Transverse colon (tissue), 4 donors: ENCODE results near the gene GOLGA6L25. TPM values are rescaled to one million over a fixed set of nuclear protein-coding genes. Genes with fewer than 3 reads are reported as not detected.
"Not testable (repeated sequence)": the region's sequence is repeated elsewhere in the genome, so short reads cannot be mapped to it uniquely, and the experiment has no call there.

ENCODE experiments used
- DNase-seq: peaks from one replicate; pipeline ENCODE4 v3.0.0-alpha.2; 2019
- H3K27ac ChIP-seq, 4 donors: fragments of 200-600 bp; sonication (generic); 2 replicates each; pipeline ENCODE4 v1.5.1; 2016 to 2018; ENCODE audit warnings: inconsistent platforms in 4 of 4
- H3K27me3 ChIP-seq: fragments of 200-600 bp; sonication (generic); 2 replicates; pipeline ENCODE4 v1.5.1; 2017; ENCODE audit warnings: inconsistent platforms
- H3K36me3 ChIP-seq, 4 donors: fragments of 200-600 bp; sonication (generic); 2 replicates each; pipeline ENCODE4 v1.5.1; 2017 to 2019; ENCODE audit warnings: inconsistent platforms in 4 of 4
- H3K4me1 ChIP-seq, 4 donors: fragments of 200-600 bp; sonication (generic); 2 replicates each; pipeline ENCODE4 v1.5.1; 2017 to 2020; ENCODE audit warnings: inconsistent platforms in 4 of 4
- H3K4me3 ChIP-seq, 4 donors: fragments of 200-600 bp; sonication (generic); 1 replicate in 1 of 4; 2 replicates in 3 of 4; pipeline versions ENCODE4 v1.5.1 to v1.6.1; 2017 to 2019; ENCODE audit warnings: inconsistent platforms in 4 of 4
- H3K9me3 ChIP-seq, 2 donors: fragments of 200-600 bp; sonication (generic); 2 replicates each; pipeline ENCODE4 v1.5.1; 2017 to 2019; ENCODE audit warnings: inconsistent platforms in 2 of 2
- WGBS, 2 donors: methylation state at CpG; one replicate each; pipeline ENCODE4 v1.1.5; 2018; ENCODE audit warnings: low coverage in 1 of 2; 5-methylcytosine and 5-hydroxymethylcytosine counted together
- in situ Hi-C, 4 donors: fragments of 200-750 bp; cut with MboI; loops; one replicate each; pipeline versions ENCODE4 v1.15.0 to v1.15.1; 2017; ENCODE audit warnings: low sequenced_read_pairs in 3 of 4, low pct_ligation_motif_present in 1 of 4, low pct_unique_long_range_greater_than_20kb in 1 of 4
- intact Hi-C: fragments of 100-400 bp; cut with DNase I; formaldehyde crosslinking; loops from one replicate; pipeline ENCODE4 v1.15.1; 2023; ENCODE audit warnings: low total_unique reads
- total RNA-seq, 4 donors: library from RNA; depleted of rRNA; stranded (reverse); fragments of >200 nt; gene quantifications; one replicate each; pipeline ENCODE4 v1.1.0, GENCODE V29; 2016

GOLGA6L25 gene, protein sequence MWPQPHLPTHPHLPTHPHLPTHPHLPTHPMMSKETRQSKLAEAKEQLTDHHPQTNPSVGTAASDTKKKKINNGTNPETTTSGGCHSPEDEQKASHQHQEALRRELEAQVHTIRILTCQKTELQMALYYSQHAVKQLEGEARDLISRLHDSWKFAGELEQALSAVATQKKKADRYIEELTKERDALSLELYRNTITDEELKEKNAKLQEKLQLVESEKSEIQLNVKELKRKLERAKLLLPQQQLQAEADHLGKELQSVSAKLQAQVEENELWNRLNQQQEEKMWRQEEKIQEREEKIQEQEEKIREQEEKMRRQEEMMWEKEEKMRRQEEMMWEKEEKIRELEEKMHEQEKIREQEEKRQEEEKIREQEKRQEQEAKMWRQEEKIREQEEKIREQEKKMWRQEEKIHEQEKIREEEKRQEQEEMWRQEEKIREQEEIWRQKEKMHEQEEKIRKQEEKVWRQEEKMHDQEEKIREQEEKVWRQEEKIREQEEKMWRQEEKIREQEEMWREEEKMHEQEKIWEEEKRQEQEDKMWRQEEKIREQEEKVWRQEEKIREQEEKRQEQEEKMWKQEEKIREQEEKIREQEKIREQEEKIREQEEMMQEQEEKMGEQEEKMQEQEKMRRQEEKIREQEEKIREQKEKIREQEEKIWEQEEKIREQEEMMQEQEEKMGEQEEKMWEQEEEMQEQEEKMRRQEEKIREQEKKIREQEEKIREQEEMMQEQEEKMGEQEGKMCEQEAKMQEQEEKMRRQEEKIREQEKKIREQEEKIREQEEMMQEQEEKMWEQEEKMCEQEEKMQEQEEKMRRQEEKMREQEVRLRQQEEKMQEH
- total RNA-seq = not detected

DNA sequence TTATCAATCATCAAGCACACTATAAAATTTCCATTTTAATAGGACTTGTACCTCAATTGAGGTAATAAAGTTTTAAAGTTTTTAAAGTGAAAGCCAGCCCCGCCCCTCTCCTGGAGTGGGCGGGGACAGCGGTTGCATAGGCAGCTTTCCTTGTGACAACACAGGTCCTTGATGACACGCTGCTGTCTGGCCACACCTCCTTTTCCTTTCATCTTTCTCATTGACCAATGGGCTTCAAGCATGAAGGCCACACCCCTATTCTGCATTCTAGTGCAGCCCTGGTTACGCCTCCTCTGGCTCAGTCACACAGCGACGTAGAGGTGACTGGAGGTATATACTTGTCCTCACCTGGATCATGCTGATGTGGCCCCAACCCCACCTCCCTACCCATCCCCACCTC lies at the start of gene GOLGA6L25:
GOLGA6L25 (plus strand) TSS at position 301 of the 400 bp plus-strand sequence; CDS start at position 362, 61 bp downstream.
- H3K27ac ChIP-seq, H3K9me3 ChIP-seq, in situ Hi-C loops, H3K36me3 ChIP-seq, intact Hi-C loops, H3K4me1 ChIP-seq, H3K4me3 ChIP-seq, DNase-seq, H3K27me3 ChIP-seq: not testable (repeated sequence)
- WGBS, 2 donors = no CpG with 5 or more reads among the region's 7 CpGs

DNA sequence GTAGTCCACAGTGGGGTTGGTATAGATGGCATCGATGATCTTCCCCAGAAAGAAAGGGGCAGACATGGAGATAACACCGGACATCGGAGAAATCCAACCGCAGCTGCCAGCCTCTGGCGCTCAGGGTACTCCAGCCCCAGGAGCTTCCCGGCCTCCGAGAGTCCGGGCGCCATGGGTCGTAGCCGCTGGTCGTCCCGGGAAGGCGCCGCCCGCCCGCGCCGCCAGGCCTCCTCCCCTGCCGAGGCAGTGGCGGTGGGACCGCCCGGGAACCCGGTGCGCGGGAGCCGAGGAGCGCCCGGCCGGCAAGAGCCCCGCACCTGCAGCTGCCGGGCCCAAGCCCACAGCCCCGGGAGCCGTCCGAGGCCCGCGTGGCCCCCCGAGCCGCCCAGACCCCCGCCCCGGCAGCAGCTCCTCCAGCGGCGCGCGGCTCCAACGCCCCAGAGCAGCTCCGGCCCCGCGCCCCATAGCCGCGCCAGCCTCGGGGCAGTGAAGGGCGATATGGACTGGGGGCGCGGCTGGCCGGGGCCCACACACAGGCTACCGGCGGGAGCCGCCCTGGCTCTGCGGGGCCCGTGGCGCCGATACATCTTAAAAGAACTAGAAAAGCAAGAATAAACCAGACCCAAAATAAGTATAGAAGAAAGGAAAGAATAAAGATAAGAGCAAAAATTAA lies 45.0 kb upstream of the GOLGA6L25 start:
- intact Hi-C loops, DNase-seq, H3K36me3 ChIP-seq, H3K9me3 ChIP-seq, H3K27ac ChIP-seq, in situ Hi-C loops, H3K4me1 ChIP-seq, H3K4me3 ChIP-seq, H3K27me3 ChIP-seq: not testable (repeated sequence)
- WGBS, 2 donors = no CpG with 5 or more reads among the region's 63 CpGs

DNA sequence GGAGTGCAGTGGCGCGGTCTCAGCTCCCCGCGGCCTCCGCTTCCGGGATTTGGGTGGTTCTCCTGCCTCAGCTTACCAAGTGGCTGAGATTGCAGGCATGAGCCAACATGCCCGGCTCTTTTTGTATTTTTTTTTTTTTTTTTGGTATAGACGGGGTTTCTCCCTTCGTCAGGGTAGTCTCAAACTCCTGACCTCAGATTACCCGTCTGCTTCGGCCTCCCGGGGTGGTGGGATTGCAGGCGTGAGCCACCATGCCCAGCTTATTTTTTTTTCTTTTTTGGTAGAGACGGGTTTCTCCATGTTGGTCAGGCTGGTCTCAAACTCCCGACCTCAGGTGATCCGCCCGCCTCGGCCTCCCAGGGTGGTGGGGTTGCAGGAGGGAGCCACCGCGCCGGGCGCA lies 39.2 kb upstream of the GOLGA6L25 start:
- 81% methylated on average over 7 of the region's 22 CpGs; no CpG with 5 or more reads in 1 of the 2 donors for WGBS, 2 donors
- intact Hi-C loops, H3K4me3 ChIP-seq, H3K27me3 ChIP-seq, H3K4me1 ChIP-seq, DNase-seq, H3K9me3 ChIP-seq, H3K27ac ChIP-seq, in situ Hi-C loops, H3K36me3 ChIP-seq: not testable (repeated sequence)

DNA sequence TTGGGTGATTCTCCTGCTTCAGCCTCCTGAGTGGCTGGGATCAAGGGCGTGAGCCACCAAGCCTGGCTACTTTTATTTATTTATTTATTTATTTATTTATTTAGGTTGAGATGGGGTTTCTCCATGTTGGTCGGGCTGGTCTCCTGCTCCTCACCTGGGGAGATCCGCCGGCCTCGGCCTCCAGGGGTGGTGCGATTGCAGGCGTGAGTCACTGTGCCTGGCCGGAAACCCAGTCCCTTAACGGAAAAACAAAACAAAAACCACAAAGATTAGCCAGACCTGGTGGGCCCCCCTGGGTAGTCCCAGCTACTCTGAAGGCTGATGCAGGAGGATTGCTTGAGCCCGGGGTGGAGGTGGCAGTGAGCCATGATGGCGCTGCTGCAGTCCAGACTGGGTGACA lies 38.2 kb upstream of the GOLGA6L25 start:
- intact Hi-C loops, in situ Hi-C loops, H3K9me3 ChIP-seq, H3K27ac ChIP-seq, H3K4me3 ChIP-seq, H3K36me3 ChIP-seq, H3K27me3 ChIP-seq, H3K4me1 ChIP-seq, DNase-seq: not testable (repeated sequence)
- whole genome bisulfite sequencing, 2 donors = 76% methylated on average over 2 of the region's 11 CpGs; no CpG with 5 or more reads in 1 of the 2 donors

DNA sequence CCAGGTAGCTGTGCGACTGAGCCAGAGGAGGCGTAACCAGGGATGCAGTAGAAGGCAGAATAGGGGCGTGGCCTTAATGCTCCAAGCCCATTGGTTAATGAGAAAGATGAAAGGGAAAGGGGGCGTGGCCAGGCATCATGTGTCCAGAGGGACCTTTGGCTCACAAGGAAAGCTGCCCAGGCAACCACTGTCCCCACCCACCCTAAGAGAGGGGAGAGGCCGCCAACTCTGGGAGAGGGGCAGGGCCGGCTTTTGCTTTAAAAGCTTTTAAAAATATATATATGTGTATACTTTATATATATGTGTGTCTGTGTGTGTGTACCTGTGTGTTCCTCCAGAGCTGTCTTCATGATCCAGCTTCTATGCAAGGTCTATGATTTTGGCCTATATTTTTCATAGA lies 20.4 kb upstream of the GOLGA6L25 start, which contains the start of gene GOLGA8G:
GOLGA8G (minus strand) TSS at position 18 of the 400 bp plus-strand sequence. CDS start 62 bp downstream, outside the sequence.
- H3K9me3 ChIP-seq, DNase-seq, H3K36me3 ChIP-seq, H3K27me3 ChIP-seq, H3K4me1 ChIP-seq, intact Hi-C loops, H3K4me3 ChIP-seq, in situ Hi-C loops, H3K27ac ChIP-seq: not testable (repeated sequence)
- WGBS, 2 donors = 54 to 76% methylated on average over 3 to 4 of the region's 6 CpGs

DNA sequence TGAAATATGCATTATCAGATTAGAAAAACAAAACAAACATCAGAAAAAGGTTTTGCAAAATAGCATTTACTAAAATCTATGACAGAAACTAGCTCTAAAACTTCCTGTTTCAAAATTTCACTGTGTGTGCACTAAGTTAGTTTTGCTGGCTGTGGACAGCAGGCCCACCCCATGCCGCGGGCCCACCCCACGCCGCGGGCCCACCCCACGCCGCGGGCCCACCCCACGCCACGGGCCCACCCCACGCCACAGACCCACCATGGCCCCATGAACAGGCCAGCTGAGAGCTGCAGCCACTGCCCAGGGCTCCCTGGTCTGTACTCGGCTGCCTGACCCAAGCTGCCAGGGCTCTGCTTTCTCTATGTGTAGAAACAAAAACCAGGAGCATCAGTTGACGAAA lies 20.0 kb downstream of the GOLGA6L25 start:
- H3K4me3 ChIP-seq, in situ Hi-C loops, intact Hi-C loops, H3K9me3 ChIP-seq, H3K27me3 ChIP-seq, H3K36me3 ChIP-seq, DNase-seq, H3K4me1 ChIP-seq, H3K27ac ChIP-seq: not testable (repeated sequence)
- WGBS, 2 donors = 95% methylated on average over 4 of the region's 13 CpGs; no CpG with 5 or more reads in 1 of the 2 donors

DNA sequence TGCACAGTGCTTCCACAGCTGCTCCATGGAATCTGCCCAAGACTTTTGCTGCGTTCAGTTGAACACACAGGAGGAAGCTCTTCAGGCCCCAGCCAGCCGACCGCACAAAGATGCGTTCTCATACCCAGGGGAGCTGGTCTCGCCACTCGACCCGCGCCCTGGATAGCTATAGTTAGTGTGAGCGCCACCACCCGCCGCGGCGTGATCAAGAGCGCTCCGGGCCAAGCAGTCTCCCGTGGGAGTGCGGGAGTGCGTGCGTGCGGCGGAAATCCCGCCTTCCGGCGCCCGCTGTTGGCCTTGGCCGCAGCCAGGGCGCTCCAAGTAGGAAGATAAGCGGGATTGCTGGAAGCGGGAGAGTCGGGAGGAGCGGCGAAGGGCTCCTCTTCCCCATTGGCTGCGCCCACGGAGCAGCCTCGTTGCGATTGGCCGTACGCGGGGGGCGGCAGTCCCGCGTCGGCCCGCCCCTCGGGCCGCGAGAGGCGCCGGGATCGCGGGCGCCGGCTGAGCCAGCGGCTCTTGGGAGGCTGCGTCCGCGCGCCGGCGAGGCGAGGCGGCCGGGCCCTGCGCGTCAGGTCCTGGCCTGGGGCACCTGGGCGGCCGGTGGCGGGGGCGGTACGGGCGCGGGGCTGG lies 35.7 kb downstream of the GOLGA6L25 start:
- intact Hi-C loops, H3K27me3 ChIP-seq, DNase-seq, in situ Hi-C loops, H3K36me3 ChIP-seq, H3K4me1 ChIP-seq, H3K9me3 ChIP-seq: not testable (repeated sequence)
- peak overlapping the region in 1 of 4 donors; percentile 46 for H3K4me3 ChIP-seq
- H3K27ac ChIP-seq = peak overlapping the region in 3 of 4 donors; percentile 69 to 73 (median 70)
- no CpG with 5 or more reads among the region's 72 CpGs for WGBS, 2 donors

DNA sequence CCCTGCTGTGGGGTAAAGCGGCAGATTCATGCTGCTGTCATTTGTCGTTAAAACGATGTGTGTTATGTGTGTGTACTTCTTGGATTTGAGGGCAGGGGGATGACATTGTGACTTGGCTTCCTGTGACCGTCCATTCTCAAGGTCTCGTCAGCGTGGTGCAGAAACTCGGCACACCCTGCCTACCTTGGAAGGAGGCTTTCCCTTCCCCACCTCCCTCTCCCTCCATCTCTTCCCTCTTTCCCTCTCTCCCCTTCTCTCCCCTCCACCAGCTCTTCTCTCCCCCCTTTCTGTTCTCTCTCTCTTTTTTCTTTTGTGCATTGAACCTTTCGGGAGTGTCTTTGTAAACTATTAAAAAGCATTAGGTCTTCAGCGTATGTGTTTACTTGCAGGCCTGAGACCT lies 36.4 kb downstream of the GOLGA6L25 start:
- H3K36me3 ChIP-seq, H3K9me3 ChIP-seq, H3K27me3 ChIP-seq, DNase-seq, H3K4me1 ChIP-seq, in situ Hi-C loops, intact Hi-C loops: not testable (repeated sequence)
- Histone ChIP-seq H3K27ac (peak overlapping the region in 3 of 4 donors; percentile 46 to 74 (median 47)), H3K4me3 (peak overlapping the region in 3 of 4 donors; percentile 29 to 53 (median 33))
- WGBS, 2 donors = 0% methylated on average over 4 to 9 of the region's 9 CpGs

DNA sequence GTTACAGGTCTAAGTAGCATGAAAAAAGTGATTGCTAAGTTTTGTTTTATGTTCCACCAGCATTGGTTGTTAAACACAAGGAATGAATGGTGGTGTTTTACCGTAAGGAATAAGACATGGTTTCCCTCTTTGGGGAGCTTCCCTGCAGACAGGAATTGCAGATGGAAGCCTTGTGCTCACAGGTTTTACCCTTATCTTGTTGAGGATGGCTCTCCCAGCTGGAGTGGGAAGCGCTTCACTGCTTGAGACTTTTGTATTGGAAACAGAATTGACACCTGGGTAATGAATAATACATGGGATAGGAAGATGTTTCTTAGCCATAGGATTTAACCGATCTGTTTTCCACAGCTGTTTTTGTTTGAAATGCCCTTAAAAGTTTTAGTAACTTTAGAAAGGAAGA lies 39.0 kb downstream of the GOLGA6L25 start:
- H3K36me3 ChIP-seq, H3K27ac ChIP-seq, H3K9me3 ChIP-seq, H3K4me3 ChIP-seq, DNase-seq, H3K4me1 ChIP-seq, in situ Hi-C loops, H3K27me3 ChIP-seq, intact Hi-C loops: not testable (repeated sequence)
- WGBS, 2 donors = no CpG with 5 or more reads among the region's 3 CpGs
